Cardiac fibroblast (primary cell): ENCODE results near the gene CAPZA1.

Experiments
- DNase-seq, 2 donors: peaks; one replicate each; pipeline versions ENCODE4 v3.0.0 to v3.0.0-alpha.2; 2010; ENCODE audit warnings: low read depth in 2 of 2
- H3K4me3 ChIP-seq, 2 donors: replicated peaks in 1 of 2; 1 replicate in 1 of 2; 2 replicates in 1 of 2; pipeline ENCODE4 v1.5.1; 2011; ENCODE audit warnings: low read depth in 2 of 2, low read length in 2 of 2, mild to moderate bottlenecking in 2 of 2, moderate library complexity in 1 of 2
- CTCF ChIP-seq: IDR thresholded peaks from one replicate; pipeline ENCODE4 v1.5.1; 2011; ENCODE audit warnings: low read depth, mild to moderate bottlenecking, low read length, inconsistent platforms

Gene CAPZA1

DNA sequence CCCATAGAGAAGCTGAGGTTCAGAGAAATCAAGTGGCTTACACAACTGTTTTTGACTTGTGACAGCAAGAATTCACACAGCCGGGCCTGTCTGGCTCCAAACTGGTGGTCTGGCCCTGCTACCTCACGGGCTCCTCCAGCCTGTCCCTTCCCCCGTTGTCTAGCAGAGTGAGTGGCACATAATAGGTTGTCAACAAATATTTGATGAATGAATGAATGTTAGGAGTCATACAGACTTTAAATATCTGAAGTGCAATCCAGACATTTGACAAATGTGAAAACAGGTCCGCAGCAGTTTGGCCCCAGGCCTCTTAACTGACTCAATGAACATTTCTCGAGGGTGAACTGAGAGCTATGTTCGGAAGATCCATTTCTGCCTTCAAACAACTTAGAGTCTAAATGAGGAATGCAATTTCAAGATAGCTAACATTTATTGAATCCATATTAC is 88.4 kb downstream of the CAPZA1 start:
- DNase-seq: no peak
- H3K4me3 ChIP-seq: no peak overlapping the region
- TF ChIP-seq CTCF: no peak

DNA sequence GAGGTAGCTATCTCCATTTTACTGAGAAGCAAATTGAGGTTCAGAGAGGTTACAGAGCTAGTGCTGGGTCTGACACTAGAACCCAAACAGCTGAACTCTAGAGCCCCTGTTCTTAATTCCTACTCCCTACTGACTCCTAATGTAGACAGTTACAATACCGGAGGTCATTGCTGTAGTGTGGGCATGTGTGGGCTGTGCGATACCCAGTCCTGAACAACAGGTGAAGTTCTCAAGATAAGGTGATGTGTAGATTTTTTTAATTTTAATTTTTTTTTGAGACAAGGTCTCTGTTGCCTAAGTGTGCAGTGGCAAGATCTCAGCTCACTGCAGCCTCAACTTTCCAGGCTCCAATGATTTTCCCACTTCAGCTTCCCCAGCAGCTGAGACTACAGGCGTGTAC is 88.9 kb downstream of the CAPZA1 start:
- H3K4me3 ChIP-seq: no peak overlapping the region
- TF ChIP-seq CTCF: no peak
- DNase-seq: no peak

DNA sequence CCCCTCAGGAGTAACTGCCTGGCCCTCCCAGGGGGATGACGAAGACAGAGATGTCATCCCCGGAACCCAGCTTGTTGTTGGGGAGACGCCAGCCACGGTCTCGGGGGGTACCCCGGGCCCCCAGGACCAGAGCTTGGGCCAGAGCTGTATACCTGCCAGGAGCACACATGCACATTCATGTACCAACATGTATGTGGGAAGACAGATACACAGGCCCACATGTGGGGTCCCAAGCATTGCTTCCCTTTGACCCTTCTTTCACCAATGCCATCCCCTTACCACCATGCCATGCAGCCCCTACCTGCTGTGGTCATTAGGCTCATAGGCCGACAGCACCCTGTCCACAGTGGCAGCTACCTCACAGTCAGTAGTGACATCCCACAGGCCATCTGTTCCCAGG is 90.5 kb downstream of the CAPZA1 start:
- DNase-seq: no peak
- TF ChIP-seq CTCF: no peak
- H3K4me3 ChIP-seq: no peak overlapping the region

DNA sequence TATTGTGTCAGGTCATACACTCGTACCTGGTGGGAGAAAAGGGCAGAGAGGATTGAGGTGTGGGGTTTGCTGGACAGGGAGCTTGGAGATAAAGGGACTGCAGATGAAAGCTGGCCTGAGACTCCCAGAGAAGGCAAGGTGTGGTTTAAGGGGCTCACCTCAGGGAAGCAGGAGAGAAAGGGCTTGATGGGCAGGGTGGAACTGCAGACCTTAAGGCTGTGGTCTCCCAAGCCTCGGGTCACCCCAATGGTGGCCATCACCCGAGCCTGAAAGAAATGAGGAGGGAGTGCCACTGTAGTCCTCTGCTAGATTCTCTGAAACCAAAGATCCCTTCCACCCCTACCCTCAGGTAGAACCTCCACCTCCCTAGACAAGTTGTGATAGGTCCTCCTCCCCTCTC is 91.0 kb downstream of the CAPZA1 start:
- TF ChIP-seq CTCF: no peak
- DNase-seq: no peak
- H3K4me3 ChIP-seq: no peak overlapping the region

GRCh38 chr1:112711041-112711440 is 91.4 kb downstream of the CAPZA1 start:
- no peak for DNase-seq
- no peak overlapping the region for H3K4me3 ChIP-seq
- no peak for TF ChIP-seq CTCF

DNA sequence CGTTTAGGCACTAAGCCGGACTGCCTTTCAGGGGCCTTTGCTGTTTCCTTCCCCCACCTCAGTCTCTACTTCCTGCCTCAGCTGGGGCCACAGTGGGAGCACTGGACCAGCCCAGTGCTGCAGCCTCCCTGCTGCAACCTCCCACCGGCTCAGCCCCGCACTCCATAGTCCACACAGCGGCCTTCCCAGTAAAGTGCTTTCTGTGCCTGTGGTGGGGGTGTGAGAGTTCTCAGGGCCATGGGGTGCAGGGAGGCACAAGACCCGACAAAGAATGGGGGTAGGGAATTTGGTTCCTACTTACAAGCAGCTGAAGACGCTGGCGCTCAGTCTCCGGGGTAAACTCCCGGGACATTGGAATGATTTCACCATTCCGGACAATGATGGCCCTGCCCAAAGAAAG is 92.0 kb downstream of the CAPZA1 start:
- DNase-seq: no peak
- no peak overlapping the region for H3K4me3 ChIP-seq
- TF ChIP-seq CTCF: no peak

GRCh38 chr1:112712191-112712590 is 92.6 kb downstream of the CAPZA1 start:
- DNase-seq: no peak
- no peak for TF ChIP-seq CTCF

More at GRCh38 chr1:112712191-112712590, 92.6 kb downstream of the CAPZA1 start:
- H3K4me3 ChIP-seq: no peak overlapping the region
